HepG2 (cell line): ENCODE measurements around the gene SRC. TPM values are rescaled to one million over a fixed set of nuclear protein-coding genes. Genes with fewer than 3 reads are reported as not detected.
A peak's percentile ranks its signal among the peaks of the same experiment; 100 is the strongest.

ENCODE experiments used
- AKAP8 ChIP-seq: sonication (generic); formaldehyde crosslinking; IDR thresholded peaks from 2 replicates; pipeline ENCODE4 v1.5.1; 2020; ENCODE audit warnings: mild to moderate bottlenecking, missing genetic modification reagents
- CBX2 ChIP-seq, 2 experiments: fragments of 200-600 bp in 1 of 2; sonication (generic); formaldehyde crosslinking in 1 of 2; IDR thresholded peaks; 2 replicates each; pipeline versions ENCODE4 v1.7.0 to v1.8.1; 2018 to 2022; ENCODE audit warnings: low read depth in 2 of 2, low read length in 1 of 2, mild to moderate bottlenecking in 1 of 2, missing genetic modification reagents in 1 of 2
- CENPT ChIP-seq: sonication (generic); formaldehyde crosslinking; IDR thresholded peaks from 2 replicates; pipeline ENCODE4 v1.8.0; 2022; ENCODE audit warnings: low read depth, mild to moderate bottlenecking, moderate library complexity, missing genetic modification reagents
- ETV5 ChIP-seq: IDR thresholded peaks from 2 replicates; pipeline ENCODE4 v1.6.1; 2018; ENCODE audit warnings: missing biosample characterization, missing genetic modification reagents, inconsistent platforms, borderline replicate concordance
- FOXK1 ChIP-seq: sonication (generic); formaldehyde crosslinking; IDR thresholded peaks from 2 replicates; pipeline ENCODE4 v1.4.0; 2020; ENCODE audit warnings: low read depth, missing genetic modification reagents, borderline replicate concordance
- KDM2A ChIP-seq: sonication (generic); formaldehyde crosslinking; IDR thresholded peaks from 2 replicates; pipeline ENCODE4 v1.4.0; 2020; ENCODE audit warnings: low read depth, missing genetic modification reagents, borderline replicate concordance
- MAF1 ChIP-seq: sonication (generic); formaldehyde crosslinking; IDR thresholded peaks from 2 replicates; pipeline ENCODE4 v1.5.0; 2020; ENCODE audit warnings: missing genetic modification reagents, borderline replicate concordance
- MAX ChIP-seq: IDR thresholded peaks from 2 replicates; pipeline ENCODE4 v1.6.1; 2012; ENCODE audit warnings: inconsistent platforms
- PAF1 ChIP-seq: IDR thresholded peaks from 2 replicates; pipeline ENCODE4 v1.6.1; 2016; ENCODE audit warnings: missing genetic modification reagents, missing compliant biosample characterization
- POGK ChIP-seq: sonication (generic); formaldehyde crosslinking; conservative IDR thresholded peaks from 2 replicates; pipeline ENCODE4 v1.8.0; 2022; ENCODE audit warnings: mild to moderate bottlenecking, moderate library complexity, missing genetic modification reagents
- SCMH1 ChIP-seq: sonication (generic); formaldehyde crosslinking; IDR thresholded peaks from 2 replicates; pipeline ENCODE4 v1.9.0; 2021; ENCODE audit warnings: missing genetic modification reagents, mild to moderate bottlenecking, borderline replicate concordance
- STAT5B ChIP-seq: sonication (generic); formaldehyde crosslinking; IDR thresholded peaks from 2 replicates; pipeline ENCODE4 v1.4.0; 2020; ENCODE audit warnings: missing genetic modification reagents
- ZBTB38 ChIP-seq: sonication (generic); formaldehyde crosslinking; IDR thresholded peaks from 2 replicates; pipeline ENCODE4 v1.5.1; 2020; ENCODE audit warnings: mild to moderate bottlenecking, missing genetic modification reagents
- ZFP1 ChIP-seq: IDR thresholded peaks from 2 replicates; pipeline ENCODE4 v1.6.1; 2016
- ZNF17 ChIP-seq: sonication (generic); formaldehyde crosslinking; IDR thresholded peaks from 2 replicates; pipeline ENCODE4 v1.5.0; 2020; ENCODE audit warnings: mild to moderate bottlenecking, missing genetic modification reagents
- ZNF281 ChIP-seq: sonication (generic); formaldehyde crosslinking; IDR thresholded peaks from 2 replicates; pipeline ENCODE4 v1.4.0; 2020; ENCODE audit warnings: missing genetic modification reagents, borderline replicate concordance
- ZNF335 ChIP-seq: sonication (generic); formaldehyde crosslinking; IDR thresholded peaks from 2 replicates; pipeline ENCODE4 v1.4.0; 2020; ENCODE audit warnings: missing genetic modification reagents
- ZNF503 ChIP-seq: sonication (generic); formaldehyde crosslinking; IDR thresholded peaks from 2 replicates; pipeline ENCODE4 v1.4.0; 2020; ENCODE audit warnings: missing genetic modification reagents
- ZNF652 ChIP-seq: IDR thresholded peaks from 2 replicates; pipeline ENCODE4 v1.6.1; 2016; ENCODE audit warnings: low read depth, borderline replicate concordance
- ZNF7 ChIP-seq: IDR thresholded peaks from 2 replicates; pipeline ENCODE4 v1.6.1; 2016; ENCODE audit warnings: missing biosample characterization, missing genetic modification reagents
- ZNF704 ChIP-seq: sonication (generic); formaldehyde crosslinking; IDR thresholded peaks from 2 replicates; pipeline ENCODE4 v1.8.1; 2023; ENCODE audit warnings: mild to moderate bottlenecking, inconsistent platforms, moderate library complexity, missing genetic modification reagents, borderline replicate concordance
- ZNF720 ChIP-seq: sonication (generic); formaldehyde crosslinking; IDR thresholded peaks from 2 replicates; pipeline ENCODE4 v1.4.0; 2020; ENCODE audit warnings: missing genetic modification reagents
- ZNF792 ChIP-seq: IDR thresholded peaks from 2 replicates; pipeline ENCODE4 v1.6.1; 2016
- ZSCAN29 ChIP-seq: sonication (generic); formaldehyde crosslinking; conservative IDR thresholded peaks from 2 replicates; pipeline ENCODE4 v1.4.0; 2020; ENCODE audit warnings: mild to moderate bottlenecking, missing genetic modification reagents
- polyA plus RNA-seq, 8 experiments: library from polyadenylated mRNA; depleted of rRNA in 3 of 8; stranded (reverse) in 7 of 8; unstranded in 1 of 8; fragments of >200 nt; fragmentation: Illumina TruSeq in 4 of 8; extraction: Trizol in 4 of 8; gene quantifications; 2 replicates each; pipeline versions ENCODE4 v1.2.1 to v1.2.3, GENCODE V29; 2011 to 2016; ENCODE audit warnings: low read depth in 4 of 8, missing spikeins in 1 of 8, mixed read lengths in 1 of 8; ENCODE audit not compliant: insufficient read depth in 1 of 8
- total RNA-seq, 5 experiments: library from RNA; depleted of rRNA; stranded (reverse); fragments of >200 nt; fragmentation: Illumina TruSeq; extraction: Trizol; gene quantifications; 2 replicates each; pipeline ENCODE4 v1.2.3, GENCODE V29; 2016; ENCODE audit warnings: low read depth in 1 of 5

Gene SRC
- total and polyA plus RNA-seq, 2 of the 13 experiments (the other 11 are each of a cell fraction or from before 2014, with no cell fraction given): 54.7 to 192 TPM

GRCh38 chr20:37405351-37405897 is 59.5 kb downstream of the SRC start (continued):
- TF ChIP-seq ZNF7: peak; percentile 10; the same call in 1 of the 2 replicates
- TF ChIP-seq ZNF281 (CRISPR knock-in tag): no peak
- TF ChIP-seq STAT5B (CRISPR knock-in tag): no peak
- TF ChIP-seq ZNF503 (CRISPR knock-in tag): no peak
- no peak for TF ChIP-seq MAX
- TF ChIP-seq ZNF652: no peak
- TF ChIP-seq POGK (CRISPR knock-in tag): no peak
- TF ChIP-seq ZNF704: no peak
- no peak for TF ChIP-seq ZNF335
- TF ChIP-seq CENPT (CRISPR knock-in tag): no peak
- 0 out of 2 replicates have a peak, but pooled peaks have one; percentile 19 for TF ChIP-seq ETV5 (CRISPR knock-in tag)
- no peak for TF ChIP-seq FOXK1 (CRISPR knock-in tag)
- TF ChIP-seq ZNF720 (CRISPR knock-in tag): no peak
- TF ChIP-seq MAF1 (CRISPR knock-in tag): no peak
- peak; percentile 68 for TF ChIP-seq KDM2A
- TF ChIP-seq ZBTB38 (CRISPR knock-in tag): 0 out of 2 replicates have a peak, but pooled peaks have one; percentile 43
- TF ChIP-seq SCMH1 (CRISPR knock-in tag): no peak
- no peak for TF ChIP-seq ZFP1 (CRISPR knock-in tag)
- TF ChIP-seq ZNF17 (CRISPR knock-in tag): no peak
- peak; percentile 98 for TF ChIP-seq PAF1
- TF ChIP-seq ZNF792 (CRISPR knock-in tag): no peak
- no peak for TF ChIP-seq ZSCAN29 (CRISPR knock-in tag)
- peak; percentile 79 for TF ChIP-seq AKAP8 (CRISPR knock-in tag)
- TF ChIP-seq CBX2 (IDR thresholded peaks at IDR 0.05; ENCODE audit: low read depth, low read length): no peak
- TF ChIP-seq CBX2 (CRISPR knock-in tag; IDR thresholded peaks at IDR 0.05; ENCODE audit: low read depth): no peak
